HL-60/S4 treated with phorbol 12-myristate 13-acetate at 8.2 ng/mL for 4 days and 3 days (cell line): ENCODE data around the gene LYL1.

Experiments used
- in situ Hi-C: fragments of 300-500 bp; cut with MboI; formaldehyde crosslinking; loops from 2 replicates; pipeline ENCODE4 v1.15.0; 2022; ENCODE audit warnings: low sequenced_read_pairs

Gene LYL1

DNA sequence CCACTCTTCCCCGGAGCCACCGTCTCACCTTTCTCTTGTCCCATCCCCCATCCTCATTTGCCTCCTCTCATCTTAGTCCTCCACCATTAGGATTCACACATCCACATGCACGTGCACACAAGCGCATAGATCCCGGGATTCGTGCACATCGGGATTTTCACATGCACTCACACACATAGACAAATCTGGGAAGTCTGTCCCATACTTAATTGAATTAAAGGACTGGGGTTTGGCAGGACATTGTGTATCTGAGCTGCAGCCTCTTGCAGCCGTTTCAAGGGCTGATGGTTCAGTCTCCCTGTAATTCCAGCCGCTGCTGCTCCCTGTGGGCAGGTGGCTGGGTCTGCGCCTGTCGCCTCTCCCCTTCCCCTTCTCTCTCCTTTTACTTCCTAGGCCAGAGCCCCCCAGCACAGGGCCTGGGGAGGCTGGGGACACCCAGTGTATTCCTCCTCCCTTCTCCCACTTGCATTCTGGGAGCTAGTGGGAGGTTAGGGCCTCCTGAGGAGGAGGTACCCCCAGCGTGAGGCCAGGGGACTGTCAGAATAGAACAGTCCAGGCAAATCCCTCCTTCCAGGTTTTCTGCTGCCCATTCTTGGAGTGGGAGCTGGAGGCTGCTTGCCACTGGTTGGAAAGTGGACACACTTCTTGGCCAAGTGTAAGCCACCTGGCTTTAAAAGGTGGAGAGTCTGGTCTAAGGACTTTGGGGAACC, 43.6 kb downstream of the LYL1 start:
- in situ Hi-C loops, result no loop called here

GRCh38 chr19:13057744-13058143, 44.9 kb downstream of the LYL1 start:
- in situ Hi-C loops, result no loop called here

DNA sequence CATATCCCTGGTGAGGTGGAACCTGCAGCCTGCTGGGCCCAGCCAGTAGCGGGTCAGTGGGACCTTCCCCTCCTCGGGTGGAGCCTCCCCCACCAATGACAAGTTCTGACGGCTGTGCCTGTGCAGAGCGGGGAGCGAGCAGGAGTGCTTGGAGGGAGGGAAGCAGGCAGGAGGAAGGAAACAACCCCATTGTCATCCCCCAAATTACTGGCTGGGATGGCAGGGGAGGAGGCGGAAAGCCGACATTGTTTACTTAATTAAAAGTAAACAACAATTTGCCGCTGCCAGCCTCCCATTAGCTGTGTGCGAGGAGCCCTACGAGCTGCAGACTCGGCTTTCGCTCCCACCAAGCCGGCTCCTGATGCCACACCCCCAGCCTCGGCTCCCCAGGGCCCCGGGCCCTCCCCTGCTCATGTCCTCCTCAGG, 45.5 kb downstream of the LYL1 start:
- in situ Hi-C loops, result no loop called here

- in situ Hi-C loops, result no loop called here
Measured at GRCh38 chr19:13056052-13056660, 46.5 kb downstream of the LYL1 start.

DNA sequence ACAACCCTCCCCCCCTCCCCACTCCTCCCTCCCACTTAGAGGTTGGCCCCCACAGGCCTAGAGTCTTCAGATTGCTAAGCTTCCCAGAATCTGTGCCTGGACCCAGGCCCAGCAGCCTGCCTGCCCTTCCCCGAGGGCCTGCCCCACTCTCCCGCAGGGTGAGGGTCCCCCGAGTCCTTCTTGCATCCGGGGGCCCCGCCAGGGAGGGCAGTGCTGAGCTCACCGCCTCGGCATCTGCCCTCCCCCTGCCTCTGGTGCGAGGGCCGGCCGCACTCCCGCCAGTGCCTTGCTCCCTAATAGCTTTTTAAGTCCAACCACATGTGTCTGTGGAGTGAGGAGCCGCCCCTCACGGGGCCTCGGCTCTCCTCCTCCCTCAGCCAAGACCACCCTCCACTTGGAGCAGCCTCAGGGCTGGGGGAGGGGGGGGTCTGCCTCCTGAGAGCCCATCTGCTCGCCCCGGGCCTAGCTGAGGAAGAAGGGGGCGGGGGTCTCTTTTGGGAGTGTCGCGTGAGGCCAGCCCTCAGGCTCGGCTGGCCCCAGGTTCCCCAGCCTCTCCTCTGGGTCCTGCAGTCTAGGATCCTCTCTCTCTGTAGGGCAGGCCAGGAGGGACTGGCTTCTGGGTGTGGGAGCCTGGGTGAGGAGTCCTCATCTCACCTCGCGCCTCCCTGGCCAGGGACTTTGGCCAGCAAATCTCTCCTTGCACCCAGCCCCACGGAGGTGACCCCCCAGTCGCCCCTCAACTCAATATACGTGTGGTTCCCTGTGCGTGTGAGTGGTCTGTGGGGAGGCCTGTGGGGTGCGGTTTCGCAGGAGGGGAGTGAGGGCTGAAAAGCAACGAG, 47.2 kb downstream of the LYL1 start:
- in situ Hi-C loops, result no loop called here

GRCh38 chr19:13054626-13055212, 47.9 kb downstream of the LYL1 start:
- in situ Hi-C loops, result no loop called here

- in situ Hi-C loops, result no loop called here
Measured at GRCh38 chr19:13053761-13054625, 48.7 kb downstream of the LYL1 start.

DNA sequence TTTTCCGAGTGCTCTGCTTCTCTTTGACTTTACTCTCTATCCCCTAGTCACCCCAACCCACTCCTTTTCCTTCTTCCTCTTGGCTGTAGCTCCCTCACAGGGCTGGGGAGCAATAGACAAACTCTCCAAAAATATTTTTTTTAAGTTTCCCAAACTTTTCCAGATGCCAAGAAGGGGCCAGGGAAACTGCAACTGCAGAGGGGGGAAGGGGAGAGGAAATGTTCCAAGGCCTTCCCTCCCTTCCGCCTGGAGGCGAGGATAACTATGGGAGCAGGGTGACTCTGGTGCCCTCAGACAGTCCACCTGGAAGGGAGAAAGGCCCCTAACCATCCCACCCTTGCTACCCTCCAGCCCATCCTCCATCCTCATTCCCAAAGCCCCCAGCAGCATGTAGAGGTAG, 49.4 kb downstream of the LYL1 start:
- in situ Hi-C loops, result no loop called here

- in situ Hi-C loops, result no loop called here
Measured at GRCh38 chr19:13052447-13053175, 50.0 kb downstream of the LYL1 start.

- in situ Hi-C loops, result no loop called here
Measured at GRCh38 chr19:13051557-13052165, 51.0 kb downstream of the LYL1 start.

DNA sequence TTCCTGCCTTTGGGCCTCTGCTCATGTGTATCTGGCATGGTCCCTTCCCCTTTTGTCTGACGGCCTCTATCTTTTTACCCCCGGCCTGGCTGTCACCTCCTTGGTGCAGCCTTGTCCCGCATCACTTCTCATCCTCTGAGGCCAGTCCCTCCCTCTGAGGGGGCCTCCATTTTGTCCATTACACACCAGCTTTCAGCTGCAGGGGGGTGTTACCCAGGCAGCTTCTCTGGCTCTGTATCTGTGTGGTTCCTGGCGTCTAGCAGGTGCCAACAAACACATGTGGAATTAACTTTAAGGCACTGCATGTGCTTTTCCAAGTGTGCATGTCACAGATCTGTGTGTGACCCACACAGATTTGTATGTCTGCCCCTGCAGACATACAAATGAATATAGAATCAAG, 52.4 kb downstream of the LYL1 start:
- in situ Hi-C loops, result no loop called here
